ENCODE data around the gene YBEY.
"Not testable (repeated sequence)": the region's sequence is repeated elsewhere in the genome, so short reads cannot be mapped to it uniquely, and the experiment has no call there.

The YBEY gene, protein sequence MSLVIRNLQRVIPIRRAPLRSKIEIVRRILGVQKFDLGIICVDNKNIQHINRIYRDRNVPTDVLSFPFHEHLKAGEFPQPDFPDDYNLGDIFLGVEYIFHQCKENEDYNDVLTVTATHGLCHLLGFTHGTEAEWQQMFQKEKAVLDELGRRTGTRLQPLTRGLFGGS

GRCh38 chr21:46285761-46286647 lies at the start of gene YBEY:
TSS of gene YBEY (plus strand) at chr21:46286342. CDS start at chr21:46286914, 572 bp downstream.
- H3K4me3 ChIP-seq (ENCODE audit: low read depth, low read length) = peak within 1 kb of the TSS; percentile 77

DNA sequence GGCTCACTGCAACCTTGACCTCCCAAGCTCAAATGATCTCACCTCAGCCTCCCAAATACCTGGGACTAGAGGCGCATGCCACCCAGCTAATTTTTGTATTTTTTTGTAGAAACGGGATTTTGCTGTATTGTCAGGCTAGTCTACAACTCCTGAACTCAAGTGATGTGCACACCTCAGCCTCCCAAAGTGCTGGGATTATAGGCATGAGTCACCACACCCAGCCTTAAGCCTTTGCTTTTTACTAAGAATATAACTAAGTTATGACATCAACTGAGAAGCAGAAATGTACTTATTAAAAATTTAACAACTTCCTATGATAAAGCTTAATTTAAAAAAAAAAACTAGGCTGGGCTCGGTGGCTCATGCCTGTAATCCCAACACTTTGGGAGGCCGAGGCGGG lies 48.7 kb upstream of the YBEY start:
- no peak overlapping the region for H3K4me3 ChIP-seq (ENCODE audit: low read depth, low read length)

DNA sequence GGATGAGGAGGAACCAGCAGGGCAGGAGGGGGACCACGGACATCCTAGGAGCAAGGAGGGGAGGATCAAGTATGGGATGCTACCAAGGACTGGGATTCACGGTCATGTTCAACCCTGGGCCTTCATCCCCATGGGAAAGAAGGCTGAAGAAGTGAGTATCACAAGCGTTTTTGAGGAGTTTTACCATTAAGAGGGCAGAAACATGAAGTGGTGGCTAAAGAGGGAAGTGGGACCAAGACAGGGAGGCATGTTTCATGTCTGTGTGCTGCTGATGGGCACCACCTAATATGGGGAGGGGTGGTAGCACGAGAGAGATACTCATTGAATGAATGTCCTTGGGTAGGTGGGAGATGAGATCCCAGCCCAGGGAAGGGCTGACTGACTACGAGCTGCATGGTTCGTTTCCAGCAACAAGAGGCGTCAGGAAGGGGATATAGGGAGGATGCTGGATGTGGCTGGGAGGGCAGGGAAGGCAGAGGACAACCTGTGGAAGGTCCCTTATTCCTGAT lies 46.3 kb upstream of the YBEY start:
- H3K4me3 ChIP-seq (ENCODE audit: low read depth, low read length) = no peak overlapping the region

- not testable (repeated sequence) for H3K4me3 ChIP-seq (ENCODE audit: low read depth, low read length)
These were observed 44.6 kb upstream of the YBEY start for GRCh38 chr21:46241577-46241976.

- no peak overlapping the region for H3K4me3 ChIP-seq (ENCODE audit: low read depth, low read length)
These were observed 42.8 kb upstream of the YBEY start for GRCh38 chr21:46243325-46243724.

- no peak overlapping the region for H3K4me3 ChIP-seq (ENCODE audit: low read depth, low read length)
These were observed 42.2 kb upstream of the YBEY start for GRCh38 chr21:46243960-46244361.

- H3K4me3 ChIP-seq (ENCODE audit: low read depth, low read length) = no peak overlapping the region
These were observed 41.5 kb upstream of the YBEY start for GRCh38 chr21:46244602-46245001.

GRCh38 chr21:46245213-46245915 lies 40.8 kb upstream of the YBEY start:
- no peak overlapping the region for H3K4me3 ChIP-seq (ENCODE audit: low read depth, low read length)

GRCh38 chr21:46246345-46246744 lies 39.8 kb upstream of the YBEY start:
- no peak overlapping the region for H3K4me3 ChIP-seq (ENCODE audit: low read depth, low read length)

- no peak overlapping the region for H3K4me3 ChIP-seq (ENCODE audit: low read depth, low read length)
These were observed 38.3 kb upstream of the YBEY start for GRCh38 chr21:46247699-46248421.

GRCh38 chr21:46248422-46248782 lies 37.7 kb upstream of the YBEY start:
- H3K4me3 ChIP-seq (ENCODE audit: low read depth, low read length) = no peak overlapping the region

DNA sequence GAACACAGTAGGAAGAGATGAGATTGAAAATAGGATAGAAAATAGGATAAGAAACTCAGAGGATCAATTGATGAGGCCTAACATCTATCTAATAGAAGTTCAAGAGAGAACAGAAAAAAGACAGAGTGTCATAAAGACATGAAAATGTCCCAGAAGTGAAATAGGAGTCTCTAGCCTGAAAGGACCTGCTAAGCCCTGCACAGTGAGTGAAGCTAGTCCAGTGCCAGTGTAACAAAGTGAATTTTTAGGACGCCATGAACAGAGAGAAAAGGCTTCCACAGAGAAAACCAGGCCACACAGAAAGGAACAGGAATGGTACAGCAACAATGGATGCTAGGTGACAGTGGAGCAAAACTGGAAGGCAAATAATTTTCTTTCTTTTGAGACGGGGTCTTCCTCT lies 37.3 kb upstream of the YBEY start:
- H3K4me3 ChIP-seq (ENCODE audit: low read depth, low read length) = no peak overlapping the region

GRCh38 chr21:46250146-46250725 lies 35.9 kb upstream of the YBEY start:
- H3K4me3 ChIP-seq (ENCODE audit: low read depth, low read length) = no peak overlapping the region

DNA sequence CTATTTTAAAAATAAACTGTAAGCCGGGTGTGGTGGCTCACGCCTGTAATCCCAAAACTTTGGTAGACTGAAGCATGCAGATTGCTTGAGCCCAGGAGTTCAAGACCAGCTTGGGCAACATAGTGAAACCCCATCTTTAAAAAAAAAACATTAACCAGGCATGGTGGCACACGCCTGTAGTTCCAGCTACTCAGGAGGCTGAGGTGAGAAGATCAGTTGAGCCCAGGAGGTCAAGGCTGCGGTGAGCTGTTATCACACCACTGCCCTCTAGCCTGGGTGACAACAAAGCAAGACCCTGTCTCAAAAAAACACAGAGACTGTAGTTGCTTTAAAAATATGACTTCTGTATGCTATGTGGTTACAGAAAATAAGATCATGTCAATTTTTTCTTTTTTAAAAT lies 33.3 kb upstream of the YBEY start:
- H3K4me3 ChIP-seq (ENCODE audit: low read depth, low read length) = no peak overlapping the region

GRCh38 chr21:46253610-46254124 lies 32.5 kb upstream of the YBEY start:
- H3K4me3 ChIP-seq (ENCODE audit: low read depth, low read length) = no peak overlapping the region

GRCh38 chr21:46254208-46254975 lies 31.8 kb upstream of the YBEY start:
- no peak overlapping the region for H3K4me3 ChIP-seq (ENCODE audit: low read depth, low read length)

GRCh38 chr21:46255166-46255565 lies 31.0 kb upstream of the YBEY start:
- H3K4me3 ChIP-seq (ENCODE audit: low read depth, low read length) = no peak overlapping the region

- no peak overlapping the region for H3K4me3 ChIP-seq (ENCODE audit: low read depth, low read length)
These were observed 30.3 kb upstream of the YBEY start for GRCh38 chr21:46255758-46256337.

- no peak overlapping the region for H3K4me3 ChIP-seq (ENCODE audit: low read depth, low read length)
These were observed 29.6 kb upstream of the YBEY start for GRCh38 chr21:46256501-46256994.
